Stimulated activated CD8-positive, alpha-beta memory T cell treated with anti-CD3 and anti-CD28 coated beads, Interleukin-7, amount 100 ng/mL, for 4 hours (primary cell): Measurements from ENCODE around the gene PIK3AP1.
"Not testable (repeated sequence)": the region's sequence is repeated elsewhere in the genome, so short reads cannot be mapped to it uniquely, and the experiment has no call there.

Source experiments
- DNase-seq, 2 donors: peaks; one replicate each; pipeline ENCODE4 v3.0.0-alpha.2; 2020; ENCODE audit warnings: low read depth in 2 of 2

PIK3AP1 gene

DNA sequence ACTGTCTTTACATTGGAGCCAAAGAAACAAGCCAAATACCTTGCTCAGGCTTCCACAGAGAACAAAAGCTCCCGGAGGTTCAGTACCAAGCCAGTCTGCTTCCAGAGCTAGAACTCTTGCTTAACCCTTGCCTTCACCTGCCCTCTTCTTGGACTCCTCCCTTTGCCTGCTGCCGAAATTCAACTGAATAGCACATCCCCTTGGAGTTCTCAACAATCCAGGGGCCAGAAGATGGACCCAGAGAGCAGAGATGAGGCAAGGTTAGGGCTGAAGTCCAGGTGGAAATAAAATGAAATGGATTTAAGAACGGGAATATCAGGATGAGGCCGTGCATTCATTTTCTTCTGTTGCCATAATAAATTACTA, 876 bp upstream of the PIK3AP1 start:
- no peak for DNase-seq

DNA sequence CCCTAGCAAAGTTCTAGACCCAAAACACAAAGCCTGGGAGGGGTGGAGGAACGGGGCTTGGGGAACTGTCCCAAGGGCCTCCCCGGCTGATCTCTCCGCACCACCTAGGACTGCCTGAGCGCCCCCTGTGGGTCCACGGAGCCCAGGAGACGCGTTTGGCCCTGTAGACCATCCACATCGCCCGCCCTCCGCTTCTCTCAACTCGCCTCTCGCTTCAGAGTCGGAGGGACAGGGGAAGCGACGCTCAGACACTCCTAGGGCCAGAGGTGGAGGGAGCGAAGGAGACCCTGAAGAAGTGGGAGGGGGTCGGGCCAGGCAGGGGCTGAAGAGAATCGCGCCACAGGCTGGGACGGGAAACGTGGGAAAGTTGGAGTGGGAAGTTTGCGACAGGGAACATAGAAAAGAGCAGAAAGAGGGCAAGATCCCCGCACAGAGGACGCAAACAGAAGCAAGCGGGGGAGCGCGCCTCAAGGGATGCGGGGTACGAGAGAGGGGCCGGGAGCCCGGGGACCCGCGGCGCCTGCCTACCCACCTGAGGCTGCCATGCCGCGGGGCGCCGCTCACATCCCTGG, 378 bp downstream of the PIK3AP1 start:
- DNase-seq: peak; percentile 33 to 64

DNA sequence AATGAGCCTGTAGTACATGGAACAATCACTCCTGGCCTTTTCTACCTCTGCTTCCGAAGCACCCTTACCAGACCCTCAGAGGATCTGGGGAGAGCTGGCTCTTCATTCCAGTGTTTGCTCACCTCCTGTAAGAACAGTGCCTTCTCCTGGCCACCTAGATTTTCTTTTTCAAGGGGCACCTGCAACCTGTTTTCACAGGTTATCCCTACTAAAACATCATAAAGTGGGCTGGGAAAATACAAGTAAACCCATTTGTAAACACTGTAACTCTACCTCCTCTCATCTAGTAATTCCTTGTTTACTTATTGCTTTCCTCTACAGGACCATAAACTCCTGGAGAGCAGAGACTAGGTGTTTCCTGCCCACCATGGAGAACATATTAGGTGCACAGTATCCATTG, 1.1 kb downstream of the PIK3AP1 start:
- DNase-seq: no peak

DNA sequence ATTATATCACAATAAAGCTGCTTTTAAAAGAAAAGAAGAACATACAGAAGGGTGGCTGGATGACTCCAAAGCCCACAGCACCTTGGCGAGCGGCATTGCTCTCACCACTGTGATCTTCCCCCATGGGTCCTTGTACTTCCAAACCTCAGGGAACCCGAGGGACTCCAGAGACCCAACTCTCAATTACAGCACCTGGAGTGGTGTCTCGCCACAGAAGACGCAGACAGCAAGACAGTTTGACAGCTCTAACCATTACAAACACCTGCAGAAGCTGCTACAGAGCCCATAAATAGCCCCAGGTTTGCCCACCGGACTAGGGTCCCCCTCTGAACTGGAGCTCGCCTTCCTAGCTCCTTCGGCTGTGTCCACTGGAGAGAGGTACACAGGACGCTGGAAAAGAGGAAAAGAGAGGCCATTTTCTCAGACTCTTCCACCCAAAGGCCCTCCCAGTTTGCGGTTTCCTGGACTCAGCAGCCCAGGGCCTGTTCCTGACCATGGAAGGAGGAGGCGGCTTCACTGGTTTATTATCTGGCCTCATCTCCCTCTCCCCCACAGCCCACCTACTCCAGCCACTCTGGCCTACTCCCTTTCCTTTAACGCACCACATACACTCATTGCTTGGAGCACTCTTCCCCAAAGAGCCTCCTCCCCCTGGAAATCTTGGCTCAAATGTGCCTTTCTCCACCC, 1.9 kb downstream of the PIK3AP1 start:
- DNase-seq: no peak

DNA sequence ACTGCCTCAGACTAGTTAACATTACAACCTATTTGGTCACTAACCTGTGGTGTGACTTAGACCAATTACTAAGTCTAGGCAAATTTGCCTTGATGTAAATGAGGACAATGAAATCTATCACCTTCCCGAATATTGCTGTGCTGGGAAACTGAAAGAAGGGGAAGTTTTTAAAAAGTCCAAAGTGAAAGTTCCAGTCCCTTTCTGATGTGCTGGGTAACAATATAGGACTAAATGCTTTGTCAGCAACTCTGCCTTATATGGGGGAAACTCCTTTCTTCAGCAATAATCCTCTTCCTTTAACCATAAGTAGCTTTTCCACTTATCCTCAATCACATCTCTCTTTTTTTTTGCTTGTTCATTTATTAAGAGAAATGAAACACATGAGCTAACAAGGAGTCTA, 3.9 kb downstream of the PIK3AP1 start:
- DNase-seq: no peak

DNA sequence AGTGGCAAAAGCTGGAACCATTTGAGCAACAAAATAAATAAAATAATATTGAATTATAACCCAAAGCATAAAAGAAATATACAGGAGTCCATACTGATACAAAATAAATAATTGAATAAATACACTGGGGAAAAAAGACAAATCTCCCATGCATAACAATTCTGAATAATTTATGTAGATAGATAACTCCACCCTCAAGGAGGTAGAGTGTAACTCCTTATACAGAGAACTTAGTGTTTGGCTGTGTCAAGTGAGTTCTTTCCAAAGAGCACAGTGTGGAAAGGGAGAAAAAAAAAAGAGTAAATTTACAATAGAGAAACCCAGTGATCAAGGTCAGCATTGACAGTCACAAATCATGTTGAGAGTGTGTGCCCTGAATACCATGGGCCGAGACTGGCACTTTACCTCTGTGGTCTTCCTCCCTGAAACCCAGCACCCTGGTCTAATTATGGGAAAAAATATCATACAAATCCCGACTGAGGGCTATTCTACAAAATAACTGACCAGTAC, 5.5 kb downstream of the PIK3AP1 start:
- no peak for DNase-seq

DNA sequence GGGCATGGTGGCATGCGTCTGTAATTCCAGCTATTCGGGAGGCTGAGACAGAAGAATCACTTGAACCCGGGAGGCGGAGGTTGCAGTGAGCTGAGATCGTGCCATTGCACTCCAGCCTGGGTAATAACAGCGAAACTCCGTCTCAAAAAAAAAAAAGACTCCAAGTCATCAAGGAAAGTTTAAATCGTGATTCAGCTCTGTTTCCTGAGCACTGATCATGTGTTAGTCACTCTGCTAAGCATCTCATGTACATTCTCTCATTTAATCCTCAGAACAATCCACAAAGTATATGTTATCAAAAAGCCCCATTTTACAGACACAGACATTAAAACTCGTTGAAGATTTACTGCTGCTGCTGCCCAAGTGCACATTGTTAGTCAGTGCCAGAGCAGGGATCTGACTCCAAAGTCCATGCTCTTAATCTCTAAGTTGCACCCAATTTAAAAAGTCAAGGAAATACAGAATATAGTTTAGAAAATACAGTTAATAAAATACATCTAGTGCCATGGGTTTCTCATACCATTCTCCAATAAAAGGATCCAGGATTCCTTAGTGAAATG, 6.2 kb downstream of the PIK3AP1 start:
- DNase-seq: no peak

DNA sequence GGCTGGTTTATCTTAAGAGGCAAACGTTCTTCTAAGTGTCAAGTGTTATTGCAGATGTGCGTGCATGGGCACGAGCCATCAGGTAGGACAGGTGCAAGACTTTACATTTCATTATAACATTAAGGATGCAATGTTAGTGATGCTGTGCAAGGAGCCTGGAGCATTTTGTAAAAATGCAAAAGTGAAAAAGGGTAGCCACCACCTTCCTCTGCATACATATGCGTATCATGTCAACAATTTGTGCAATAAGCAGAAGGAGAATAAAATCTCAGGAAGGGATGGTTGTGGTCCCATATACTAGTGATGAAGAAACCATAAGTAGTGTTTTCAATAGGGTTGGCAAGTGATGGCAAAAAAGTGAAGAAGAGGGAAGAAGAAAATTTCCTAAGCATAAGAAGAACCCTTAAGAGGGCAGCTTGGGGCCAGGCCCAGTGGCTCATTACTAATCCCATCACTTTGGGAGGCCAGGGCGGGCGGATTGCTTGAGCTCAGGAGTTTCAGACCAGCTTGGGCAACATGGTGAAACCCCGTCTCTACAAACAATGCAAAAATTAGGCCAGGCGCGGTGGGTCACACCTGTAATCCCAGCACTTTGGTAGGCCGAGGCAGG, 7.5 kb downstream of the PIK3AP1 start:
- no peak for DNase-seq

DNA sequence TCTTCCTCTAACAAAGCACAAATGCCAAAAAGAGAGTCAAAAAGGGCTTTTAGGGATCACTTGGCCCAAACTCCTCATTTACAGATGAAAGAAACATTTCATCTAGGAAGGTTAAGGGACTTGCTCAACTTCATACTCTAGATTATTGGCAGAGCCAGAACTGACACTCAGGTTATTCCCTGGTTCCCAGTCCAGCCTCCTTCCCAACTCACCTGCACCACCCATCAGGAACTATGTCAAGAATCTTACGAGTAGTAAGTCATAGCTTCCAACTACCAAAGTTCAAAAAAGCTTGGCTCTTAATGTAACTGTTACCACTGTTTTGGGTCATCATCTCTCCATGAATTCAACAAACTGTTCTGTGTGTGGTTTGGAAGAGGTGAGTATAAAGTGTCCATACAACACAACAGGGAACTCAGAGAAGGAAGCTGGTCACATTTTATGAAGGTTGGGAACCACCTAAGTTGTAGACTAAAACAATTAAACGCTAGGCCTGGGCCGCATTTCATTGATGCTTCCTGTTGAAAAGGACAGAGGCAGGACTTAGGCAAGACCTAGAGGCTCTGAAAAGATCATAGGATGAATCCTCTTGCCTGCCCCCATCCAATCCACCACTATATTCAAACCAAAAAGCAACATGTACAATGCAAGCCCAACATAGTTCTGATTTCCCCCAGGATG, 9.1 kb downstream of the PIK3AP1 start:
- no peak for DNase-seq

DNA sequence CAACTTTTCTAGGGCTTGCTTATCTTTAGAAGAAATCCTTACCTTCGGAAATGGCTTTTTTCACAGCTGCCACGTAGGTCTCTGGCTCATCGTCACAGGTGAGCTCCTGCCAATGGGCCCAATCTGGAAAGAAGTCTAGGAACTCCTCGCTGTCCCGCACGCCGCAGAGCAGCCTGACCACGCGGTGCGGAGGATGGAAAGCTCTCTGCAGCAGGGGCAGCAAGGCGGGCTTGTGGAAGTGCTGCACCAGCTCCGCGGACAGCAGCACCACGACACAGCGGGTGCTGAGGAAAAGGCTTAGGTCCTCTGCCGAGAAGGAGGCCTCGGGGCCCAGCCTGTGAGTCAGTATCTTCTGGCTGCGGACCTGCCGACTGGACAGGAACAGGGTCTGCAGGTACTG, 10.8 kb downstream of the PIK3AP1 start:
- no peak for DNase-seq

DNA sequence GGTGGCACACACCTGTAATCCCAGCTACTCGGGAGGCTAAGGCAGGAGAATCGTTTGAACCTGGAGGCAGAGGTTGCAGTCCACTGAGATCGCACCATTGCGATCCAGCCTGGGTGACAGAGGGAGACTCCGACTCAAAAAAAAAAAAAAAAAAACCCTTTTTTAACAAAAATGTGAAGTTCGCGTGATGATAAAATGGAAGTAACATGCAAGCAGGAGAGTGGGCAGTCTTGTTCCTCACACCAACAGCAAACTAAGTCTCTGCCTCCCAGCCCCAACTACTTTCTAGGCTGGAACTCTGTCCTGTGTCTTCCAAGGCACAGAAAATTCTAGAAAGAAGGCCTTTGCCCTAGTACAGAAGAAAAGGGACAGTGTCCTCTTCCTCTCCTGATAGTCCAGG, 11.3 kb downstream of the PIK3AP1 start:
- no peak for DNase-seq

DNA sequence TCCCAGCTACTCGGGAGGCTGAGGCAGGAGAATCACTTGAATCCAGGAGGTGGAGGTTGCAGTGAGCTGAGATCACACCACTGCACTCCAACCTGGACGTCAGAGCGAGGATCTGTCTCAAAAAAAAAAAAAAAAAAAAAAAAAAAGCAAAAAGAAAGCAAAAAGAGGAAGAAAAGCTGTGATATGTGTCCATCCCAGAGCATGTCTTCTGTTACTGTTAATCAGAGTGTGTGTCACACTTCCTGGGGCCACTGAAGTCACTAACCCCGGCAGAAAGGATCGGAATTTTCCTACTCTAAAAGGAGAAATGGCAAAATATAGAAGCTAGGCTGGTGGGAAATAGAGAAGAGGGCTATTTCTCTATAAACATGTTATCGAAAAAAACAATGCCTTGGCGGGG, 11.9 kb downstream of the PIK3AP1 start:
- DNase-seq: no peak

DNA sequence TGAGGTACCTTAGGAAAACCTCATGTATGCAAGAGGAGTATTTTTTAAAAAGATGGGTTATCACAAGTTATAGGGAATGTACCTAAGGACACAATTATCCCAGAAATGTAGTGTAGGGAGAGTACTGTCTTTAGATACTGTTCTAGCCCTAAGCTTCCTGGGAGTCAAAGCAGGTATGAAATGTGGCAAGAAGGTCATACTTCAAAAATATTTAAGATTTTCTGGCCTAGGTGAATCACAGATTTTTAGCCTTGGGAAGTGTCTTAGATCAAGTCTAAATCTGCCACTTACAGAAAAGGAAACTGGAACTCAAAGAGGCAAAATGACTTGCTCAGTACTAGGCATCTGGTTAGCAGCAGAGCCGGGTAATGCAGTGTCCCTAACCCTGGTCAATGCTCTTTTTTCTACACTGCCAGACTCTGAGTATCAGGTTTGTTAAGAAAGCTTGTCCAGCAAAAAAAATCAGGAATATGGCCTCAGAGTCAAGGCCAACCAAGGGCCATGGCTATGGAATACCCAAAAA, 13.9 kb downstream of the PIK3AP1 start:
- DNase-seq: no peak

DNA sequence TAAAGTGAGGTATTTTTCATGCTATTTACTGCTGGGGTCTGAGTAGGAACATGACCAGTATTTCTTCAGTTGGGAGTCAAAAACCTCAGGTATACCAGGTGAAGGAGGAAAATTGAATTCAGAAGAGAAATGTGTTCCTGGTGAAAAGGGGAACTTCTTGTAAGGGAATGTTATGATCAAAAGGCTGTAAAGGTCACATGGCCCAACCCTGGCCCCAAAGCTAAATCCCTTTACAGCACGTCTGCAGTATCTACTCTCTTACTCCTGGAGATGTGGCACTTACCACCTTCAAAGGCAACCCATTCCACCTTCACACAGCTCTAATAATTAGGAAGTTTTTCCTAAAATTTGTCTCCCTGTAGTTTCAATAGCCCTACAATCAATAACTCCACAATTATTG, 15.2 kb downstream of the PIK3AP1 start:
- DNase-seq: no peak

DNA sequence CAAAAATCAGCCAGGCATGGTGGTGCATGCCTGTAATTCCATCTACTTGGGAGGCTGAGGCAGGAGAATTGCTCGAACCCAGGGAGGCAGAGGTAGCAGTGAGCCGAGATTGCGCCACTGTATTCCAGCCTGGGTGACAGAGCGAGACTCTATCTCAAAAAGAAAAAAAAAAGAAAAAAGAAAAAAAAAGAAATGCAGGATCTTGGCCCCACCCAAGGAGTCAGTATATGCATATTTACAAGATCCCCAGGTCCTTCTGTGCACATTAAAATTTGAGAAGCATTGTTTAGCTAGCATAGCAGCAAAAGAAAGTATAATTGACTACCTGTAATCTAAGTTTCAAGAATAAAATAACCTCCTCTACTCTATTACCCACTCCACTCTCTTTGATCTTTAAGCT, 15.8 kb downstream of the PIK3AP1 start:
- no peak for DNase-seq

DNA sequence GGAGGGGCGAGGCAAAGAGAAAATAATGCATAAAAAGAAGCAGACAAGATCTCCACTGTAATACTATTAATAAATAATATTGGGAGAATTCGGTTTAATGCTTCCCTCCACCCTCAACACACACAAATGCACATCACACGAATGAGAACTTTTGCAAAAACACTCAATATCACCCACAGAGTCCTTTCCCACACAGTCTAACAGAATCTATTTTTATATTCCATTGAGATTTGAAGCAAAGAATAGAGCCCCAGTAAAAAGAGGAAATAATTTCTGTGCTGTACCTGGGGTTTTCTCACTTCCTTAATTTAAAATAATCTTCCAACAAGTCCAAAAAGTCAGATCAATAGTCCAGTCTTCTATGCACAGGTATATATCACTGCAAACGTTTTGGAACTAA, 17.0 kb downstream of the PIK3AP1 start:
- DNase-seq: no peak

DNA sequence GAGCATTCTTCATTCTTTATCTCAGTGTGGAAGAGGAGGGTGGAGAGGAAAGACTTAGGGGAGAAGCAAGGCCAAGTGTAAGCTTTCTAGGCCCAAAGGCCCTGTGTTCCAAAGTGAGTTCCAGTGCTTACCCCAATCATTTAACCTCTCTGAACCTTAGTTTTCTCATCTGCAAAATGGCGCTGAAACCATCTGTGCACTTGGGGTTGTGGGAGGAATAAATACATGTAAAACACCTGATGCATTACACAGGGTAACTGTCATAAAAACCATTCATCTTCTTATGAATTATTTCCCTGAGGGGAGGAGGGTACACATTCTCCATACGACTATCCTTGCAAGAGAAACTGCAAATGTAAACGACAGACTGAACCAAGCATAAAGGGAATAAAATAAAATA, 19.0 kb downstream of the PIK3AP1 start:
- DNase-seq: no peak

DNA sequence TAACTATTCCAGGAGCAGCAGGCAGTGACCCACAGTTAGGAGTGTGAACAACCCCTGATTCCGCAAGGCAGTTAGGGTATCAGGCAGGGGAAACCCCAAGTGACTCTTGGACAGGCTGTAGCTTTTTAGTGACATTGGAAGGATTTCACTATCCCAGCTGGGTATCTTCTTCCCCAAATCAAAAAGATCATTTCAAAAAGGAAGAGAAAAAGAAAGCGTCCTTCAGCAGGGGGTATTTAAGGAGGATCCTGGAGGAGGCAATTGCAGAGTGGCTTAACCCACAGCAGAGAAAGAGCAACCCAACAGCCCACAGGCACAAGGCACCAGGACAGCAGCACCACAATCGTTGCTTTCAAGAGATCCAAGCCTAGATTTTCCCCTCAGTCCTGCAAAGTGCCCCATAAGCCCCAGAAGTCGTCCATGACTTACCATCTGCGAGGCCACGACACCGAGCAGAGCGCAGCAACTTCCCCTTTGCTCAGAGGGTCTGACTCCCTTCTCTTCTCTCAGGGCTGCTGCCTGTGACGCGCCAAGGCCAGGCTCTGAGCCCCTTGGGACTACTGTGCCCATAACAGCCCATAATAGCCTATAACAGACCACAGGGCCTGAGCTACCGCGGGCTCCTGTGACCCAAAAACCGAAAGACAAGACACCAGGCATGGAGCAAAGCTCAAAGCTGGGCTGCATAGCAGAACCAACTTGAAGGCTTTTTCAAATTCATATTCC, 19.8 kb downstream of the PIK3AP1 start:
- DNase-seq: no peak

DNA sequence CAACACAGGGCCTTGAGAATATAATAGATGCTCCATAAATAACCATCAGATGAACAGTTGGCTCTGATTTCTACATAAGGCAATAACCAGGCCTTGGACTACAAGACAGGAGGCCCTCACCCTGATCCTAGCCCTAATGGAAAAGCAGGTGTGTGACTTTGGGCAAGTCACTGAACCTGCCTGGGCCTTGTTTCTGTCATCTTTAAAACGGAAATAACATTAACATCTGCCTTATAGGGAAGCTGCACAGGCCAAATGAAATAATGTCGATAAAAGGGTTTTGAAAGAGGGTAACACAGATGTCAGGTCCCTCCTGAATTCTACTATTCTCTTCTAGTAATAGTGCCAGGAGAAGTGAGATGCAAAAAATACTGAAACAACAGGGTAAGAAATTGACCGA, 20.7 kb downstream of the PIK3AP1 start:
- DNase-seq: no peak

DNA sequence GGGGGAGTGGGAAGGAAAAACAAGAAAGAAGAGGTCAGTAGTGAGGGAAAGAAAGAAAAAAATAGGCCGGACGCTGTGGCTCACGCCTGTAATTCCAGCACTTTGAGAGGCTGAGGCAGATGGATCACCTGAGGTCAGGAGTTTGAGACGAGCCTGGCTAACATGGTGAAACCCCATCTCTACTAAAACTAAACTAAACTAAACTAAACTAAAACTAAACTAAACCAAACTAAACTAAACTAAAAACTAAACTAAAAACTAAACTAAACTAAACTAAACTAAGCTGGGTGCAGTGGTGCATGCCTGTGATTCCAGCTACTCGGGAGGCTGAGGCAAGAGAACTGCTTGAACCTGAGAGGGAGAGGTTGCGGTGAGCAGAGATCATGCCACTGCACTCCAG, 22.0 kb downstream of the PIK3AP1 start:
- DNase-seq: not testable (repeated sequence)

DNA sequence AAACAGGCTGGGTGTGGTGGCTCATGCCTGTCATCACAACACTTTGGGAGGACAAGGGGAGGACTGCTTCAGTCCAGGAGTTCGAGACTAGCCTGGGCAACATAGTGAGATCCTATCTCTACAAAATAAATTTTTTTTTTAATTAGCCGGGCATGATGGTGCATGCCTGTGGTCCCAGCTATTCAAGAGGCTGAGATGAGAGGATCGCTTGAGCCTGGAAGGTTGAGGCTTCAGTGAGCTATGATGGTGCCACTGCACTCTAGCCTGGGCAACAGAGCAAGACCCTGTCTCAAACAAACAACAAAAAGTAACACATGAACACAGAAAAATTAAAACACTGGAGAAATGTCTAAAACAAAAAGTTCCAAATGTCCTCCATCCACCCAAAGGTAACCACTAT, 22.9 kb downstream of the PIK3AP1 start:
- DNase-seq: no peak
